PFSK-1 (cell line): ENCODE results near the gene BET1.

ENCODE experiments used
- POLR2AphosphoS5 ChIP-seq: IDR thresholded peaks from 2 replicates; pipeline ENCODE4 v1.6.1; 2012; ENCODE audit warnings: low read depth, mild to moderate bottlenecking, control low read depth, low read length, moderate library complexity
- TAF1 ChIP-seq: IDR thresholded peaks from 2 replicates; pipeline ENCODE4 v1.6.1; 2012; ENCODE audit warnings: low read length, control low read depth, borderline replicate concordance; ENCODE audit not compliant: insufficient read depth

DNA sequence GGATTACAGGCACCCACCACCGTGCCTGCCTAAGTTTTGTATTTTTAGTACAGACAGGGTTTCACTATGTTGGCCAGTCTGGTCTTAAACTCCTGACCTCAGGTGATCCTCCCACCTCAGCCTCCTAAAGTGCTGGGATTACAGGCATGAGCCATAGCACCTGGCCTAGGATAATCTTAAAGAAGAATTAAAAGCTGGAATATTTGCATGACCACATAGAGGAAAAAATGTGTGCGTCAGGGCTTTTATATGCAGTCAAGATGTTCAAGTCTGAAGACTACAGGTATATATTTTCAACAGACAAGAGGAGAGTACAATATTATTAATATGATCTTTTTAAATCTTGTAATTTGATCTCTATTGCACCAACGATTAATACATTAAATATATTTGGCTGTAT, 43.2 kb downstream of the BET1 start:
- TF ChIP-seq TAF1 (no peak), POLR2AphosphoS5 (no peak)
